ENCODE results near the gene GPX7. TPM values are rescaled to one million over a fixed set of nuclear protein-coding genes. Genes with fewer than 3 reads are reported as not detected.

The GPX7 gene
- total and polyA plus RNA-seq, 2 of the 4 experiments (the other 2 are of a cell fraction), result 3.4 to 3.8 TPM

DNA sequence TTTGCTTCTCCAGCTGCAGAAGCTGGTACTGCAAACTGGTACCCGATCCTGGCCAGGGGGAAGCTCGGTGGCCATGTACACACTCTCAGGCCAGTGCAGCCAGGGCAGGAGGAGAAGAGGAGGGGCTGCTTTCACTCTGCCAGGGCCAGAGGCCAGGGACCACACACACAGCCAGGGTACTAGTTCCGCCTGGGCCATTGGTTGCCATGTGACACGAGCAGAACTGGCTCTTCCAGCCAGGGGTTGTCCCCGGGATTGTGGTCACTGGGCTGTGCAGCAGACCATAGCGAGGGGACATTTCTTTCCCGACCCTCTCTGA lies 27.1 kb downstream of the GPX7 start:
- Histone ChIP-seq H3K18ac (ENCODE audit: low read depth, low read length) (no peak overlapping the region), H3K9me1 (ENCODE audit: insufficient read depth, low read length) (0 out of 2 replicates have a peak, but pooled peaks cover 2% of the 10 kb centered on the region), H3K27me3 (ENCODE audit: control insufficient read depth, insufficient read depth, low read length) (peaks cover 44% of the 10 kb centered on the region), H4K5ac (ENCODE audit: low read depth, low read length) (no peak overlapping the region), H4K91ac (ENCODE audit: insufficient read depth, low read depth, low read length) (no peak overlapping the region), H3K23ac (ENCODE audit: low read depth, low read length) (no peak overlapping the region), H3K9me3 (ENCODE audit: control insufficient read depth, insufficient read depth, low read length) (peaks cover 4% of the 10 kb centered on the region; the same call in 1 of the 2 replicates), H3K27ac (ENCODE audit: insufficient read depth, low read length) (no peak overlapping the region), H2AK5ac (ENCODE audit: low read depth, low read length) (no peak overlapping the region), H3K56ac (ENCODE audit: extremely low read depth, insufficient read depth, low read length) (no peak overlapping the region), H3K9ac (ENCODE audit: low read depth, low read length) (no peak overlapping the region), H3K4ac (ENCODE audit: low read depth, low read length) (no peak overlapping the region), H3K79me1 (ENCODE audit: low read depth in 1 of 2, low read length in 2 of 2) (no peaks in the 10 kb centered on the region), H2AK9ac (replicated peaks; ENCODE audit: low read depth, low read length, poor library complexity) (no peak overlapping the region), H3K4me3 (ENCODE audit: insufficient read depth, low read depth, low read length) (no peak overlapping the region), H2BK120ac (ENCODE audit: low read depth, low read length) (no peak overlapping the region), H4K20me1 (ENCODE audit: insufficient read depth, low read length) (no peaks in the 10 kb centered on the region; the same call in 1 of the 2 replicates), H3K4me2 (ENCODE audit: low read depth, low read length) (peak overlapping the region; percentile 74), H2BK5ac (ENCODE audit: low read depth, low read length, poor library complexity, severe bottlenecking) (no peak overlapping the region), H2BK15ac (ENCODE audit: low read depth, low read length) (no peak overlapping the region), H3K36me3 (ENCODE audit: control insufficient read depth, insufficient read depth, low read length) (no peaks in the 10 kb centered on the region), H3K4me1 (ENCODE audit: control insufficient read depth, insufficient read depth, low read length) (peaks cover 5% of the 10 kb centered on the region), H2BK20ac (ENCODE audit: low read depth, low read length) (no peak overlapping the region), H4K8ac (ENCODE audit: low read depth in 2 of 2, low read length in 2 of 2) (no peak overlapping the region), H2AFZ (replicated peaks; ENCODE audit: low read length, poor library complexity) (peak overlapping the region; percentile 39), H3K14ac (replicated peaks; ENCODE audit: low read depth, low read length) (no peak overlapping the region)
- ATAC-seq (ENCODE audit: low read depth) (peak; percentile 39; the same call in 1 of the 2 replicates), DNase-seq (no peak)
- intact Hi-C loops (cut with micrococcal nuclease), result loop anchor here (5.0 kb wide), 1 partner anchor 33 kb away; no protein-coding TSS in a partner anchor
- dilution Hi-C loops (cut with HindIII; ENCODE audit: low sequenced_read_pairs, unreplicated experiment), result no loop called here
- ChIA-PET POLR2A (ENCODE audit: unreplicated experiment) (no interaction called here), CTCF (no interaction called here)
- BruUV-seq (replicated peaks), result no TSS peak
- WGBS, 2 experiments (ENCODE audit: extremely low coverage in 2 of 2, insufficient read length in 1 of 2), result 25% methylated on average over 3 of the region's 7 CpGs; no CpG with 5 or more reads in 1 of the 2 experiments
- in situ Hi-C loops (cut with MboI; ENCODE audit: low sequenced_read_pairs), result no loop called here
- TF ChIP-seq SMC3 (IDR thresholded peaks at IDR 0.05; ENCODE audit: low read depth, low read length) (no peak), RAD21 (IDR thresholded peaks at IDR 0.05; ENCODE audit: low read length) (no peak), NFE2L2 (IDR thresholded peaks at IDR 0.05; ENCODE audit: low read depth, low read length) (no peak), MAZ (IDR thresholded peaks at IDR 0.05; ENCODE audit: borderline replicate concordance, low read depth, low read length) (no peak), BHLHE40 (IDR thresholded peaks at IDR 0.05; ENCODE audit: low read depth, low read length) (no peak), FOS (IDR thresholded peaks at IDR 0.05; ENCODE audit: low read depth, low read length) (no peak), MXI1 (IDR thresholded peaks at IDR 0.05; ENCODE audit: borderline replicate concordance, low read depth, low read length) (no peak), RCOR1 (IDR thresholded peaks at IDR 0.05; ENCODE audit: insufficient replicate concordance, low read length) (no peak), RFX5 (IDR thresholded peaks at IDR 0.05; ENCODE audit: low read depth, low read length) (no peak), POLR2A (IDR thresholded peaks at IDR 0.05; ENCODE audit: low read depth, low read length) (no peak), CHD1 (IDR thresholded peaks at IDR 0.05; ENCODE audit: low read depth, low read length) (no peak), CEBPB (IDR thresholded peaks at IDR 0.05; ENCODE audit: low read depth, low read length) (no peak), MAFK (IDR thresholded peaks at IDR 0.05; ENCODE audit: low read depth, low read length) (no peak)
- TF ChIP-seq, protein P1, sequence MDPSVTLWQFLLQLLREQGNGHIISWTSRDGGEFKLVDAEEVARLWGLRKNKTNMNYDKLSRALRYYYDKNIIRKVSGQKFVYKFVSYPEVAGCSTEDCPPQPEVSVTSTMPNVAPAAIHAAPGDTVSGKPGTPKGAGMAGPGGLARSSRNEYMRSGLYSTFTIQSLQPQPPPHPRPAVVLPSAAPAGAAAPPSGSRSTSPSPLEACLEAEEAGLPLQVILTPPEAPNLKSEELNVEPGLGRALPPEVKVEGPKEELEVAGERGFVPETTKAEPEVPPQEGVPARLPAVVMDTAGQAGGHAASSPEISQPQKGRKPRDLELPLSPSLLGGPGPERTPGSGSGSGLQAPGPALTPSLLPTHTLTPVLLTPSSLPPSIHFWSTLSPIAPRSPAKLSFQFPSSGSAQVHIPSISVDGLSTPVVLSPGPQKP (IDR thresholded peaks at IDR 0.05; ENCODE audit: borderline replicate concordance, low read depth, low read length), result no peak
- TF ChIP-seq, protein P2, sequence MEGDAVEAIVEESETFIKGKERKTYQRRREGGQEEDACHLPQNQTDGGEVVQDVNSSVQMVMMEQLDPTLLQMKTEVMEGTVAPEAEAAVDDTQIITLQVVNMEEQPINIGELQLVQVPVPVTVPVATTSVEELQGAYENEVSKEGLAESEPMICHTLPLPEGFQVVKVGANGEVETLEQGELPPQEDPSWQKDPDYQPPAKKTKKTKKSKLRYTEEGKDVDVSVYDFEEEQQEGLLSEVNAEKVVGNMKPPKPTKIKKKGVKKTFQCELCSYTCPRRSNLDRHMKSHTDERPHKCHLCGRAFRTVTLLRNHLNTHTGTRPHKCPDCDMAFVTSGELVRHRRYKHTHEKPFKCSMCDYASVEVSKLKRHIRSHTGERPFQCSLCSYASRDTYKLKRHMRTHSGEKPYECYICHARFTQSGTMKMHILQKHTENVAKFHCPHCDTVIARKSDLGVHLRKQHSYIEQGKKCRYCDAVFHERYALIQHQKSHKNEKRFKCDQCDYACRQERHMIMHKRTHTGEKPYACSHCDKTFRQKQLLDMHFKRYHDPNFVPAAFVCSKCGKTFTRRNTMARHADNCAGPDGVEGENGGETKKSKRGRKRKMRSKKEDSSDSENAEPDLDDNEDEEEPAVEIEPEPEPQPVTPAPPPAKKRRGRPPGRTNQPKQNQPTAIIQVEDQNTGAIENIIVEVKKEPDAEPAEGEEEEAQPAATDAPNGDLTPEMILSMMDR (conservative IDR thresholded peaks at IDR 0.05; ENCODE audit: low read depth, low read length), result no peak
- TF ChIP-seq, protein P3, sequence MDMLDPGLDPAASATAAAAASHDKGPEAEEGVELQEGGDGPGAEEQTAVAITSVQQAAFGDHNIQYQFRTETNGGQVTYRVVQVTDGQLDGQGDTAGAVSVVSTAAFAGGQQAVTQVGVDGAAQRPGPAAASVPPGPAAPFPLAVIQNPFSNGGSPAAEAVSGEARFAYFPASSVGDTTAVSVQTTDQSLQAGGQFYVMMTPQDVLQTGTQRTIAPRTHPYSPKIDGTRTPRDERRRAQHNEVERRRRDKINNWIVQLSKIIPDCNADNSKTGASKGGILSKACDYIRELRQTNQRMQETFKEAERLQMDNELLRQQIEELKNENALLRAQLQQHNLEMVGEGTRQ (IDR thresholded peaks at IDR 0.05; ENCODE audit: low read depth, low read length), result no peak
